Testis (tissue), 2 donors: ENCODE results near the gene PARM1.

ENCODE experiments used
- POLR2A ChIP-seq: fragments of 450-650 bp; IDR thresholded peaks from one replicate; pipeline ENCODE4 v1.6.1; 2017; ENCODE audit warnings: antibody characterized with exemption, mild to moderate bottlenecking, moderate library complexity
- TF ChIP-seq, protein P1 (sequence below), 3 experiments: fragments of 450-650 bp in 2 of 3; fragments of 200-600 bp in 1 of 3; sonication (generic) in 1 of 3; IDR thresholded peaks; one replicate each; pipeline ENCODE4 v1.5.1; 2016 to 2019; ENCODE audit warnings: antibody characterized with exemption in 3 of 3, mild to moderate bottlenecking in 2 of 3, moderate library complexity in 1 of 3

DNA sequence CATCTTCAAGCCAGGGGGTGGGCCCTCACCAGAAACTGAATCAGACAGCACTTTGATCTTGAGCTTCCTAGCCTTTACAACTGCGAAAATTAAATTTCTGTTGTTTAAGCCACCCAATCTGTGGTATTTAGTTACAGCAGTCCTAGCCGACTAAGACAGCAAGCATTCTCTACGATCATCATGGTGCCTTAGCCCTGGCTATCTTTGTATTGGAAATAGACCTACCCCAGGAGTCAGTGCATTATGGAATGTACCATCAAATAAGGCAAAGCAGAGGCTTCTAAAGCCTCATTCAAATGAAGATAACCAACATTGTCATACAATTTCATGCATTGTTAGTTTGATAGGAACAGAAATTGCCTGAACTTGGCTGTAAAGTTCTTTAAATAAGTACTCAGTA lies 75.0 kb downstream of the PARM1 start:
- TF ChIP-seq, protein P1, sequence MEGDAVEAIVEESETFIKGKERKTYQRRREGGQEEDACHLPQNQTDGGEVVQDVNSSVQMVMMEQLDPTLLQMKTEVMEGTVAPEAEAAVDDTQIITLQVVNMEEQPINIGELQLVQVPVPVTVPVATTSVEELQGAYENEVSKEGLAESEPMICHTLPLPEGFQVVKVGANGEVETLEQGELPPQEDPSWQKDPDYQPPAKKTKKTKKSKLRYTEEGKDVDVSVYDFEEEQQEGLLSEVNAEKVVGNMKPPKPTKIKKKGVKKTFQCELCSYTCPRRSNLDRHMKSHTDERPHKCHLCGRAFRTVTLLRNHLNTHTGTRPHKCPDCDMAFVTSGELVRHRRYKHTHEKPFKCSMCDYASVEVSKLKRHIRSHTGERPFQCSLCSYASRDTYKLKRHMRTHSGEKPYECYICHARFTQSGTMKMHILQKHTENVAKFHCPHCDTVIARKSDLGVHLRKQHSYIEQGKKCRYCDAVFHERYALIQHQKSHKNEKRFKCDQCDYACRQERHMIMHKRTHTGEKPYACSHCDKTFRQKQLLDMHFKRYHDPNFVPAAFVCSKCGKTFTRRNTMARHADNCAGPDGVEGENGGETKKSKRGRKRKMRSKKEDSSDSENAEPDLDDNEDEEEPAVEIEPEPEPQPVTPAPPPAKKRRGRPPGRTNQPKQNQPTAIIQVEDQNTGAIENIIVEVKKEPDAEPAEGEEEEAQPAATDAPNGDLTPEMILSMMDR (IDR thresholded peaks at IDR 0.05): no peak
- TF ChIP-seq POLR2A: no peak
